T-helper 1 cell (primary cell): Measurements from ENCODE around the gene PLPPR3.
"Not testable (repeated sequence)": the region's sequence is repeated elsewhere in the genome, so short reads cannot be mapped to it uniquely, and the experiment has no call there.

Experiments used
- DNase-seq, 5 donors: peaks; one replicate each; pipeline ENCODE4 v3.0.0-alpha.2; 2012 to 2020

The PLPPR3 gene

GRCh38 chr19:853014-853585, 31.3 kb upstream of the PLPPR3 start:
- no peak for DNase-seq

GRCh38 chr19:852136-853013, 30.6 kb upstream of the PLPPR3 start, which contains the start of gene ELANE:
ELANE (plus strand) TSS chr19:852303; CDS start chr19:852329, 26 bp downstream.
- no peak for DNase-seq

- DNase-seq: no peak
Observed at GRCh38 chr19:850979-851335, 29.2 kb upstream of the PLPPR3 start.

GRCh38 chr19:850221-850978, 28.6 kb upstream of the PLPPR3 start:
- DNase-seq: no peak

- not testable (repeated sequence) for DNase-seq
Observed at GRCh38 chr19:849195-849594, 27.4 kb upstream of the PLPPR3 start.

- DNase-seq: no peak
Observed at GRCh38 chr19:848386-848921, 26.7 kb upstream of the PLPPR3 start.

GRCh38 chr19:845707-846521, 24.2 kb upstream of the PLPPR3 start:
- DNase-seq: no peak

- no peak for DNase-seq
Observed at GRCh38 chr19:844546-844971, 22.8 kb upstream of the PLPPR3 start.

- no peak for DNase-seq
Observed at GRCh38 chr19:843836-844545, 22.2 kb upstream of the PLPPR3 start.

- DNase-seq: no peak
Observed at GRCh38 chr19:843180-843835, 21.6 kb upstream of the PLPPR3 start.

GRCh38 chr19:842802-843179, 21.0 kb upstream of the PLPPR3 start:
- not testable (repeated sequence) for DNase-seq

GRCh38 chr19:840519-841206, 18.9 kb upstream of the PLPPR3 start, which contains the start of gene PRTN3:
PRTN3 (plus strand) TSS chr19:840999; CDS start chr19:841009, 10 bp downstream.
- no peak for DNase-seq

- DNase-seq: no peak
Observed at GRCh38 chr19:835210-835810, 13.6 kb upstream of the PLPPR3 start.

GRCh38 chr19:834216-834615, 12.5 kb upstream of the PLPPR3 start:
- no peak for DNase-seq

GRCh38 chr19:831407-832369, 9.9 kb upstream of the PLPPR3 start:
- no peak for DNase-seq

GRCh38 chr19:829129-829758, 7.5 kb upstream of the PLPPR3 start:
- DNase-seq: no peak

GRCh38 chr19:827710-828321, 6.1 kb upstream of the PLPPR3 start, which contains the start of gene AZU1:
AZU1 (plus strand) TSS chr19:827837; CDS start chr19:827847, 10 bp downstream.
- no peak for DNase-seq

- DNase-seq: no peak
Observed at GRCh38 chr19:827314-827709, 5.6 kb upstream of the PLPPR3 start.
